Suppressor macrophage (primary cell): ENCODE results near the gene CUTC.

Experiments
- DNase-seq, 4 experiments: peaks; one replicate each; pipeline ENCODE4 v3.0.0-alpha.2; 2020 to 2022

CUTC gene

DNA sequence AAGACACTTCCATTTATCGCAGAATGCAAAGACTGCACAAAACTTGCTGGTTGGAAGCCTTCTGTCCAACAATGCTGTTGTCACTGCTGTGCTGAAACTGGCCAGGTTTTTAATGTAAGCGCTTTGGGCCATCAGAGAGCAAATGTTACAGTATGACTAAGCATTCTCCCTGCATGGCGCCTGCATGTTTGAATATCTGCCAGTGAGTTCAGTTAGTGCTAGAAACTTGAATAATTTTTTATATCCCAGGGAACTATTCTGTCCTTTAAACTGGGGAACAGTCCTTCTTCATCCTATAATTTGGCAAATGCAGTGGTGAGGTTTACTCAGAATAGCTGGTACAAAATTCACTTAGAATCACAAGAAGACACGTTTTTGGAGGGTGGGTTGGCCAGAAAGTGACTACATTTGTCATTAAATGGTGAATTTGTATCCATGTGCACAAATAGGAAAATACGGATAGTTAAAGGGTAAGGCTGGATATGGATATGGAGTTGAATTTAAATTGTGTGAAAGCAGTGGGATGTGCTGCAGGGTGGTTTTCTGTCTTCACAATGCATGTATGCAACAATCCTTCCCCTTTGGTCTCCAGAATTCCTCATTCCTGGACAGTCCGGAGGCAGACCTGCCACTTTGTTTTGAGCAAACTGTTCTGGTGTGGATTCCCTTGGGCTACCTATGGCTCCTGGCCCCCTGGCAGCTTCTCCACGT lies 52.1 kb downstream of the CUTC start:
- no peak for DNase-seq

- no peak for DNase-seq
These were observed 52.9 kb downstream of the CUTC start for GRCh38 chr10:99784727-99785441.

GRCh38 chr10:99785646-99786045 lies 53.6 kb downstream of the CUTC start:
- DNase-seq: no peak

DNA sequence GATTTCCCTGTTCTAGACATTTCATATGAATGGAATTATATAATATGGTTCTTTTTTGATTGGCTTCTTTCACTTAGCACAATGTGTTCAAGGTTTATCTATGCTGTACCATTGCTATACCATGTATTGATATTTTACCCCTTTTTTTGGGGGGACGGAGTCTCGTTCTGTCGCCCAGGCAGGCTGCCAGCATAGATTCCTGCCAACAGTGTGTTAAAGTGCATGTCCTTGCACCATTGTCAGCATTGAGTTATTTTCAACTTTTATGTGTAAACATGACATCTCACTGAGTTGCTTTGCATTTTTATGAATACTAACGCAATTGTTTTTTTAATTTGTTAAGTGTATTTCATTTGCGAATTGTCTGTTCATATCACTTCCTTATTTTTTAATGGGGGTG lies 55.3 kb downstream of the CUTC start:
- no peak for DNase-seq

DNA sequence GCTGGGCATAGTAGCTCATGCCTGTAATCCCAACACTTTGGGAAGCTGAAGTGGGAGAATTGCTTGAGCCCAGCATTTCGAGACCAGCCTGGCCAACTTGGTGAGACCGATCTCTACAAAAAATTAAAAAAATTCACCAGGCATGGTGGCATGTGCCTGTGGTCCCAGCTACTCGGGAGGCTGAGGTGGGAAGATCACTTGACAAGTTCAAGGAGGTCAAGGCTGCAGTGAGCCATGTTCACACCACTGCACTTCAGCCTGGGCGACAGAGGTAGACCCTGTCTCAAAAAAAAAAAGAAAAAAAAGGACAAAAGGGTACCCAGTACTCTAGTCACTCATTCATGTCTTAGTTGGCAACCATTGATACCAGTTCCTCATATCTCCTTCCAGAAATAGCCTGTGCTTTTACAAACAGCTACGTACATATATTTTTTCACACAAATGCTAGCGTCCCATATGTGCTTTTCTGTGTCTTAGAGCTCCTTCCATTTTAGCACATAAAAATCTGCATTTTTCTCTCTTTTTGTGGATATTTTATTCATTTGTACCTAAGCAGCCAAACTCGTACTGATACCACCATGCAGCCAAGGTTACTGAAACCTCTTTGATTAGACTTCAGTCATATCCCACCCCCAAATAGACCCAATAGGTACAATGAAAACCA lies 55.9 kb downstream of the CUTC start:
- no peak for DNase-seq

- DNase-seq: no peak
These were observed 56.7 kb downstream of the CUTC start for GRCh38 chr10:99788598-99789256.

- DNase-seq: no peak
These were observed 59.8 kb downstream of the CUTC start for GRCh38 chr10:99791831-99792230.

GRCh38 chr10:99793819-99794218 lies 61.8 kb downstream of the CUTC start:
- no peak for DNase-seq

- no peak for DNase-seq
These were observed 64.9 kb downstream of the CUTC start for GRCh38 chr10:99796928-99797327.

DNA sequence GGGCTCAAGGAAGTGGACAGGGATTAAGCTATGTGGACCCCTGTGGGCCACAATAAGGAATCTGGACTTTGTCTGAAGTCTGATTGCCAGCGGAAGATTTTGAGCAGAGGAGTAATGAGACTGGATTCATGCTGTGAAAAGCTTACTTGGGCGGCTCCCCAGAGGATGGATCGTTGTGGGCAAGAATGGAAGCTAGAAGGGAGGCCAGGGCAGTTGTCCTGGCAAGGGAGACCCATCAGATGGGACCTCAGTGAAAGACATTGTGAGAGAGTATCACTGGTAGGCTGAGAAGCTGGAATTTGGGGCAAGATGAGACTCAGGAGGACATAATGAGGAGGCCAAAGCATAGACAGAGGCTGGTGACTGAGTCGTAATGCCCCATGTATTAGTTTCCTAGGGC lies 66.0 kb downstream of the CUTC start:
- DNase-seq: no peak

- no peak for DNase-seq
These were observed 66.9 kb downstream of the CUTC start for GRCh38 chr10:99798920-99799319.

DNA sequence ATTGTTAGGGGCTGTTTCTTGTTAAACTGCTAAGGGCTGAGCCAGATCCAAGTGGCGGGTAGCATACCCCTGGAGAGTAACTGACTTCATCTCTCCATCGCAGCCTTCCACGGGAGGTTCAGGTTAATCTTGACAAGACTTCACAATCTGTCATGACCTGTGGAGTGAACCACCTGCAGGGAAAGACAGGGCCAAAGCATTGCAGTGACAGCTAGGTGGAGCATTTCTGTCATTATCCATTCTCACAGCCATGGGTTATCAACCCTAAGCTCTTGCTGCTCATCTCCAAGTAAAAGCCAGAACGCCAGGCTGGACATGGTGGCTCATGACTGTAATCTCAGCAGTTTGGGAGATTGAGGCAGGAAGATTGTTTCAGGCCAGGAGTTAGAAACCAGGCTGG lies 67.6 kb downstream of the CUTC start:
- no peak for DNase-seq

GRCh38 chr10:99804471-99804870 lies 72.4 kb downstream of the CUTC start:
- DNase-seq: no peak

GRCh38 chr10:99805190-99805589 lies 73.2 kb downstream of the CUTC start:
- no peak for DNase-seq
